GM21515 (cell line): ENCODE measurements around the gene SMARCD2.
A peak's percentile ranks its signal among the peaks of the same experiment; 100 is the strongest.

Experiments
- ATAC-seq: cut with Tn5 transposase; IDR thresholded peaks from one replicate; pipeline ENCODE4 v1.9.1; 2021; ENCODE audit not compliant: unreplicated experiment

SMARCD2 gene

DNA sequence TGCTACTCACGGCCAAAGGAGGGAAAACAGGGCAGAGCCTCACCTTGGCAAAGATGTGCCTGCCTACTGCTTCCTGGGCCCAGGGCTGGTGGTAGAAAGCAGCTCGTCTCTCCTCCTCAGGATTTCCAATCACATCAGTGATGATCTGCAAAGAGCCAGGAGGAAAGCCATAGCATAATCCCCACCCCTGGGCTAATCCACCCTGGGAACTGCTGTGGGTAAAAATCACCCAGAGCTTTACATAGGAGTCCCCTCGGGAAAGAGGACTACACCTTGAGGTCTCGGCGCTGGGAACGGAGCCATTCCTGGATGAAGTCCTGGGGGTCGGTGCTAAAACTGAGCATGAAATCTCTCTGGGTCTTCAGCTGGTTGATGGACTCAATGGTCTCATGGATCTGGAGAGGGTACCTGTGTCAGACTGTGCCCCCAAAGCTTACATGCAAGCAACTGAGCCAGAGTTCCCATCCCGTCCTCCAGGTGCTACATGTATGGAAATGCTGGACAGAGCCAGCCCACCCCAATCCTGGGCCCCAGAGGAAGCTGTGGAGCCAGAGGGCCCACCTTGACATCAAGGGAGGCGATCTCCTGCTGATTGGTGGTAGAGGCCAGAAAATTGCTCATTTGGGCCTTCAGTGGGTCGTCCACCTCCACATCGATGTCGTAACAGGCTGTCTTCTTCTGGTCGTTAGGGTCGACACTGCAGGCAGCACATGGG lies 9.3 kb downstream of the SMARCD2 start:
- ATAC-seq: no peak

DNA sequence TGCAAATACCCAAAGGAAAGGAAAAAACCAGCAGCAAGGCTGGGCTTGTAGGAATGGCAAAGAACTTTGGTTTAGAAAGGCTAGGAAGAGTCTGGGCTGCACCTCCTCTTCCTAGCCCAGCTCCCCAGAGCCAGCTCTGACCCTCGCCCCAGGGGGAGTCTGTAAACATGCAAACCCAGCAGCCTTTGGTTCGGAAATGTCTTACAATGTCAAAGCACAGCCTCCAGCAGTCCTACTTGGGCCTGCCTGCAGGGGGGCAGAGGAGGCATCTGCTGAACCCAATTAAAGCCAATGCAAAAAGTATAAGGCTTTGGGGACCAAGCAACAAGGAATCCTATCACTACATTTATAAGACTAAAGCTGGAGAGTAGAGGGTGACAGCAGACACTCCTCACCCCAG lies 10.0 kb downstream of the SMARCD2 start:
- no peak for ATAC-seq

DNA sequence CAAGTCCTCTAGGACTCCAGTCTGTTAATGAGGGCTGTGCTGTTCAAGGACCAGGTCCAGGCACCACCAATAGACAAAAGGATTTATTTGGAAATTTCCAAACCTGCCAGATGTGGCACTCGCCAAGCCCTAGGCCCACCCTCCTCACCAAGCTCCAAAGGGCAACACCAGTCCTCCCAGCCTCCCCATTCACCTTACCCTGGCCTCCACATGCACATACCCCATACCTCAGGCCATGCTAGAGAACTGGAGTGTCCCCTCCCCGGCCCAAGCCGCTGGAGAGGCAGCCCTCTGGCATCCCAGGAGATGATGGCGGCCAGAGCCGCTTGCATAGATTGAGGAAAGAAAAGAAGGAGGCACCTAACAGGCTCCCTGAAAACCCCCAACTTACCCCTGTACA lies 10.5 kb downstream of the SMARCD2 start:
- ATAC-seq: no peak

- ATAC-seq: no peak
These were observed 11.0 kb downstream of the SMARCD2 start for GRCh38 chr17:63831505-63831904.

DNA sequence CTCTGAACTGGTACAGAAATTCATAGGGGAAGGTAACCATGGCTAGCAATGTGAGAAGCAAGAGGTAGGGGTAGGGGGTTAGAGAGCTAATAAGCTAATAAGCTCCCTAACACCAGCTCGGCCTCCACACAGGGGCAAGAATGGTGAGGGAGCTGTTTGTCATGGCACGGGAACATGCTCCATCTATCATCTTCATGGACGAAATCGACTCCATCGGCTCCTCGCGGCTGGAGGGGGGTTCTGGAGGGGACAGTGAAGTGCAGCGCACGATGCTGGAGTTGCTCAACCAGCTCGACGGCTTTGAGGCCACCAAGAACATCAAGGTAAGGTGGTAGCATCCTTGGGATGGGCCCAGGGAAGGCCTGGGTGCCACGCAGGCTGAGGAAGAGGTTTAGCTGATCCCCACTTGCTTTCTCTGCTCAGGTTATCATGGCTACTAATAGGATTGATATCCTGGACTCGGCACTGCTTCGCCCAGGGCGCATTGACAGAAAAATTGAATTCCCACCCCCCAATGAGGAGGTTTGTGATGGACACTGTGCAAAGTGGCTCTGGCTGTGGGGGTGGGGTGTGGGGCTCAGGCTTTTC lies 11.5 kb downstream of the SMARCD2 start:
- ATAC-seq: no peak

DNA sequence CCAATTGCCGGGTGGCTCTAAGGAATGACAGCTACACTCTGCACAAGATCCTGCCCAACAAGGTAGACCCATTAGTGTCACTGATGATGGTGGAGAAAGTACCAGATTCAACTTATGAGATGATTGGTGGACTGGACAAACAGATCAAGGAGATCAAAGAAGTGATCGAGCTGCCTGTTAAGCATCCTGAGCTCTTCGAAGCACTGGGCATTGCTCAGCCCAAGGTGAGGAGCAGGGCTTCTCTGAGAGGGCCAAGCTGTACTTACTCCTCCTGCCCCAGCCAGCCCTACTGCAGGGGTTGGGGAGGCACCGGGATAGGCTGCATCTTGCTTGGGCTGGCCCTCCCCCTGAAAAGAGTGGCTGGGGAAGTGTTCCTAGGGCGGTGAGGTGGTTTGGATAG lies 12.2 kb downstream of the SMARCD2 start:
- no peak for ATAC-seq

DNA sequence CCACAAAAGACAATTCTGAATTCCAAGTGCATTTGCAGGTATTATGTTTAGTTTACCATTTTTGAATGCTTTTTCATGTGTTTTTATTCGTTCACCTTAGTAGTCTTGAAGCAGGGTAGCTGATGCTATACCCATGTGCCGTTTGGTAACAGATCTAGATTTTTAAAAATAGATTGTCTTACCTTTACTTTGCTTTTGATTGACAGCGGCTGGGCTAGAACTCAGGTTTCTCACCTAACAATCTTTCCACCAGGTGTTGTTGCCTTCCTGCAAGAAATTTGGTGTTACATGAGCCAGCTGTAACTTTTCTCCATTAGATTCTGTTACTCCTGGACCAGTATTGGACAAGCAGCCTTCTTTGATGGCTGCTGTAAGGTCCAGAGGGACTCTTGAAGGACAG lies 13.5 kb downstream of the SMARCD2 start:
- no peak for ATAC-seq

- ATAC-seq: no peak
These were observed 14.7 kb downstream of the SMARCD2 start for GRCh38 chr17:63827801-63828221.

GRCh38 chr17:63827002-63827800 lies 15.3 kb downstream of the SMARCD2 start, which contains the start of the genes FTSJ3 and PSMC5:
TSS of gene FTSJ3 (minus strand) at chr17:63827663. CDS start at chr17:63826902, 761 bp downstream.
TSS of gene PSMC5 (plus strand) at chr17:63827431. CDS start at chr17:63827491, 60 bp downstream.
- ATAC-seq: peak; percentile 80

DNA sequence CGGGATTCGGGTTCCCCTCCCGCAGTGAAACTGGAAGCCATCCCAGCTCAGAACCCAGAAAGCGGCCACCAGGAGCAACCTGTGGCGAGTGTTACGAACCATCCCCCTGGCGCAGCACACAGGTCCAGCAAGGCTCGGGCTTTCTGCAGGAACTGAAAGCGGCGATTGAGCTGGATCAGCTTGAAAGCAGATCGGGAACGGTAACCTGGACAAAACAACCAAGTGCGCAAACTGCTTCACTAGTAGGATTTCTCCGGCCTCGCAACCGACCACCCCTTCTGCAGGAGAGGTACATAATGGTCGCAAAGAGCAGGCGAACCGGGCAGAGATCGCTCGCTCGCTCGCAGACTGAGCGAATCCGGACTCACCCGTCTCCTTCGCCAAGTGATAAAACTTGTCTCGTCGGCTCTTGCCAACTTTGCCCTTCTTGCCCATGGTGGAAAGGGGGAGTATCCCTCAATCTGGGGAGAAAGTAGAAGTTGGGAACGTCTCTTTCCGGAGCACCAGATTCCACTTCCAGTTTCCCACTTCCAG lies 15.9 kb downstream of the SMARCD2 start:
- peak; percentile 7 for ATAC-seq

- no peak for ATAC-seq
These were observed 18.1 kb downstream of the SMARCD2 start for GRCh38 chr17:63824362-63824761.

- ATAC-seq: no peak
These were observed 18.7 kb downstream of the SMARCD2 start for GRCh38 chr17:63823659-63824331.

- no peak for ATAC-seq
These were observed 19.9 kb downstream of the SMARCD2 start for GRCh38 chr17:63822537-63822936.

DNA sequence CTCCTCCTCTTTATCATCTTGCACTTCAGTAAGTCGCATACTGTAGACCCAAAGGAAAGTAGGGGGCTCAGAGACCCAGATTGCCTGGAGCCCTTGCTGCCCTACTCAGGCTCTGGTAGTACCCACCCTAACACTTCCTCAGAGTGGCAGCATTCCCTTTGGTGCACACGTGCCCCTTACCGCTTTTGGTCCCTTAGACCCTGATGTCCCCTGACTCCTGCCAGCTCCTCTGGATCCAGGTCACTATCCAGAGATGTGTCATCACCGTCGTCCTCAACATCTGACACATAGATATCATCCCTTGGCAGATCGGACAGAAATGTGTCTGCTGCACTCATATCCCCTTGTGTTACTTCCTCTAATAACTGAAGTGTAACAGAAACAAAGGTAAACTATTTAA lies 20.7 kb downstream of the SMARCD2 start:
- ATAC-seq: no peak

- ATAC-seq: no peak
These were observed 21.4 kb downstream of the SMARCD2 start for GRCh38 chr17:63820963-63821561.

GRCh38 chr17:63819585-63820537 lies 22.6 kb downstream of the SMARCD2 start:
- no peak for ATAC-seq

DNA sequence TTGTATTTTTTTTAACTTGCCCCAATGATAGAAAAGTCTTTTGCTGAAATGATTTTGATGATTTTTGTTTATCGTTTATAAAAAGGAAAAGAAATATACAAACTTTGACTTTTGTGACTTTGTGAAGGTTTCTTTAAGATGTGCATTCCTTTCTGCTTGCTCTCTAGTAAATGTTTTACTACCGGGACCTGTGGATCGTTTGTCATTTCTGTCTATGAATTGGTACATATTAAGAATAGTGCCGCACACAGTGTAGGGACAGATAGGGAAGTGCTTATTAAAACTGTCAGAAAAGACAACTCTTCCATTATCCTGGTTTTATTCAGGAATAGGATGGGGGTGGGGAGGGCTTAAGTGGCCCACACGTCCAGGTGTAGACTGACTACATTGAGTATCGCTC lies 23.4 kb downstream of the SMARCD2 start:
- no peak for ATAC-seq

DNA sequence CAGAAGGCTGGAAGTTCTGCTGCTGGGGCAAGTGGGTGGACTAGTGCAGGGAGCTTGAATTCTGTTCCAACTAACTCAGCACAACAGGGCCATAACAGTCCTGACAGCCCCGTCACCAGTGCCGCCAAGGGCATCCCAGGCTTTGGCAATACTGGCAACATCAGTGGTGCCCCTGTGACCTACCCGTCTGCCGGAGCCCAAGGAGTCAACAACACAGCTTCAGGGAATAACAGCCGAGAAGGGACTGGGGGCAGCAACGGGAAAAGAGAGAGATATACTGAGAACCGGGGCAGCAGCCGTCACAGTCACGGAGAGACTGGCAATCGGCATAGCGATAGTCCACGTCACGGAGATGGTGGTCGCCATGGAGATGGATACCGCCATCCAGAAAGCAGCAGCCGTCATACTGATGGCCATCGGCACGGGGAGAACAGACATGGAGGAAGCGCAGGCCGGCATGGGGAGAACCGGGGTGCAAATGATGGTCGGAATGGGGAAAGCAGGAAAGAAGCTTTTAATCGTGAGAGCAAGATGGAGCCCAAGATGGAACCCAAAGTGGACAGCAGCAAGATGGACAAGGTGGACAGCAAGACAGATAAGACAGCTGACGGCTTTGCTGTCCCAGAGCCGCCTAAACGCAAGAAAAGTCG lies 24.6 kb downstream of the SMARCD2 start:
- ATAC-seq: no peak

GRCh38 chr17:63816669-63817068 lies 25.8 kb downstream of the SMARCD2 start:
- no peak for ATAC-seq
